UCSD-AML1 (cell line): ENCODE results near the gene EPHX1.
A peak's percentile ranks its signal among the peaks of the same experiment; 100 is the strongest.
"Not testable (repeated sequence)": the region's sequence is repeated elsewhere in the genome, so short reads cannot be mapped to it uniquely, and the experiment has no call there.

Source experiments
- DNase-seq: peaks from one replicate; lab custom pipeline; 2025; ENCODE audit not compliant: unreplicated experiment; lab: John Stamatoyannopoulos, UW

The EPHX1 gene

GRCh38 chr1:225880222-225880588 is 70.3 kb downstream of the EPHX1 start:
- no peak for DNase-seq

DNA sequence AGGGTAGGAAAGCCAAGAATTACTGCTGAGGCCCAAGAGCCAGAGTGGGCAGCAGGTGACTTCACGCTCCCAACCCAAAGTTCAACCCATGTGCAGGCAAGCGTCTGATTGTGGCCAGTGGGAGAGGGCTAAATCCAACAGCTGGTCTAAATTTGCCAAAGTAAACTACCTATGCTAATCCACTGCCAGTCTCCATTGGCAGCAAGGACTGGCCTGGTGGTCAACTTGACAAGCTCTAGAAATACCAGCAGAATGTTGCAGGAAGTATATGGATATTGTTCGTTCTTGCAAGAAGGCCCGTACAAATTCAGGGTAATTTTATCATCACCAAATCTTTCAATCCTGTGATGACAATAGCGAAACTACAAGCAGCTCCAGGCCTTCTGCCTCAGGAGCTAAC is 70.7 kb downstream of the EPHX1 start:
- DNase-seq = no peak

GRCh38 chr1:225881081-225881958 is 71.4 kb downstream of the EPHX1 start:
- peak; percentile 70 for DNase-seq

GRCh38 chr1:225881959-225882693 is 72.2 kb downstream of the EPHX1 start, which contains the start of gene TMEM63A:
Gene TMEM63A (minus strand): TSS chr1:225882380. CDS start chr1:225877580, 4,800 bp downstream.
- DNase-seq = peak; percentile 89

DNA sequence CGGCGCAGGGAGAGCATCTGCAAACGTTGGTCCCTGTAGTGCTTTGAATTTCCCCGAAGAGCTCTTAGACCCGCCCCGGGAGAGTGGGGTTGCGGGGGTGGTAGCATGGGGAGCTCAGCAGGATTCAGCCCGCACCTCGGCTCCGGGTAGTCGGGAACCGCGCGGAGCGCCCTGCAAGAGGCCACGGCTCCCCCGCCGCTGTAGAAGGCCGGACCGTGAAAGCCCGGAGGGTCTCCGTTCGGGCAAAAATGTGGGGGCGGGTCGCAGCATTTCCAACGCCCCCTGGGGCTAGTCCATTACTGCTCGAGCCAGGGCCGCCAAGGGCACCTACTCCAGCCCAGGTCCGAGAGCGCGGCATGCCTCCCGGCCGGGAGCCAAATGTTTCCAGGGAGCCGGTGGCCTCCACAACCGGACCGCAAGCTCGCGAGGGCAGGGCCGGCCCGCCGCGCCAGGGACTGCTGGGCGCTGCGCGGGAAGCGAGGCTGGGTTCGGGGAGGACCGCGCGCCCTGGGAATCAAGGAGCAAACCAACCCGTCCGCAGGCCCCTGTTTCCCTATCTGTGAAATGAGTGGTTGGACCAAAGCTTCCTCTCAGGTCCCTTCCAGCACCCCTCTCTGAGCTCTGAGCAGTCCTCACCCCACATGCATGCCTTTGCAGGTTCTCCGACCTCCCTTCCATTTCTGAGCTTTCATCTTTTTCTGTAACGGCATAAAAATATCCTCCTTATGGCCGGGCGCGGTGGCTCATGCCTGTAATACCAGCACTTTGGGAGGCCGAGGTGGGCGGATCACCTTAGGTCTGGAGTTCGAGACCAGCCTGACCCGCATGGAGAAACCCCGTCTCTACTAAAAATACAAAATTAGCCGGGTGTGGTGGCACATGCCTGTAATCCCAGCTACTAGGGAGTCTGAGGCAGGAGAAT is 73.0 kb downstream of the EPHX1 start:
- DNase-seq = peak; percentile 69

DNA sequence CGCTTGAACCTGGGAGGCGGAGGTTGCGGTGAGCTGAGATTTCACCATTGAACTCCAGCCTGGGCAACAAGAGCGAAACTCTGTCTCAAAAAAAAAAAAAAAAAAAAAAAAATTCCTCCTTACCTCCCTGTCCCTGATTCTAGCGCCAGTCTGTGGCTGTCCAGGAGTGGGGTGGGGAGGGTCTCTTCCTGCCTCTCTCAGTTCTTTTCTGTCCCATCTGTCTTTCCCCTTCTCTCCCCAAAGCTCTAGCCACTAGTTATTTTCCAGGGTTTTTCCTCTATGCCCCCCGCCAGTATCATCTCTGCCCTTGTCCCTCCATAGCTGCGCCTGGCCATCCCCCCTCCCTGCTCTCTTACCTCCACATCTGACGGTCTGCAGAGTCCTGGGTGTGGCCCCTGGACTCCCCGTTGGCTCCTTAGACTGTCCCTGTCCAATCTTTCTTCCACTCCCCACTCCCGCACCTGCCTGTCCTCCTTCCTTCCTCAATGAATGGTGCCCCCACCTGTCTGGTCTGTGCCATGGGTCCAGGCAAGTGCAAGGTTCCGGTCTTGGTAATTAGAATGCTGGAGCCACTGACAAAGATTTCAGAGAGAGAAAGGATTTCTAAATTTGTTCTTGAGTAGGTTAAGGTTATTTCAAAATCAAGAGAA is 73.8 kb downstream of the EPHX1 start:
- DNase-seq = no peak

GRCh38 chr1:225885336-225885735 is 75.4 kb downstream of the EPHX1 start:
- DNase-seq = no peak

GRCh38 chr1:225886159-225887029 is 76.5 kb downstream of the EPHX1 start:
- no peak for DNase-seq

DNA sequence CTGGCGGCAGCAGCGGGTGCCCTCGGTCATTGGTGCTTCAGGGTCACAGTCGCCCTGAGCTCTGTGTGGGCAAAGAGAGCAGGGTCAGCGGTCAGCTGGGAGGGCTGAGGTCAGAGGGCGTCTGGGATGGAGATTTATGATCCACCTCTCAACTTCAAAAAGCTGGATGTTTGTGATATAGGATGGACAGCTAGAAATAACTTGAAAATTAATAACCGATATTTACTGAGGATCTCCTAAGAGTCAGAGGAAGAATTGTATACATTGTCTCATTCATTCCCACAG is 77.0 kb downstream of the EPHX1 start:
- DNase-seq = no peak

GRCh38 chr1:225887554-225888288 is 77.8 kb downstream of the EPHX1 start:
- not testable (repeated sequence) for DNase-seq

- no peak for DNase-seq
Measured at GRCh38 chr1:225888289-225888897, 78.5 kb downstream of the EPHX1 start.

GRCh38 chr1:225888898-225889601 is 79.1 kb downstream of the EPHX1 start, which contains the start of gene LEFTY1:
Gene LEFTY1 (minus strand): TSS chr1:225889146. CDS start chr1:225889066, 80 bp downstream.
- DNase-seq = no peak

GRCh38 chr1:225889743-225890142 is 79.8 kb downstream of the EPHX1 start:
- DNase-seq = no peak

DNA sequence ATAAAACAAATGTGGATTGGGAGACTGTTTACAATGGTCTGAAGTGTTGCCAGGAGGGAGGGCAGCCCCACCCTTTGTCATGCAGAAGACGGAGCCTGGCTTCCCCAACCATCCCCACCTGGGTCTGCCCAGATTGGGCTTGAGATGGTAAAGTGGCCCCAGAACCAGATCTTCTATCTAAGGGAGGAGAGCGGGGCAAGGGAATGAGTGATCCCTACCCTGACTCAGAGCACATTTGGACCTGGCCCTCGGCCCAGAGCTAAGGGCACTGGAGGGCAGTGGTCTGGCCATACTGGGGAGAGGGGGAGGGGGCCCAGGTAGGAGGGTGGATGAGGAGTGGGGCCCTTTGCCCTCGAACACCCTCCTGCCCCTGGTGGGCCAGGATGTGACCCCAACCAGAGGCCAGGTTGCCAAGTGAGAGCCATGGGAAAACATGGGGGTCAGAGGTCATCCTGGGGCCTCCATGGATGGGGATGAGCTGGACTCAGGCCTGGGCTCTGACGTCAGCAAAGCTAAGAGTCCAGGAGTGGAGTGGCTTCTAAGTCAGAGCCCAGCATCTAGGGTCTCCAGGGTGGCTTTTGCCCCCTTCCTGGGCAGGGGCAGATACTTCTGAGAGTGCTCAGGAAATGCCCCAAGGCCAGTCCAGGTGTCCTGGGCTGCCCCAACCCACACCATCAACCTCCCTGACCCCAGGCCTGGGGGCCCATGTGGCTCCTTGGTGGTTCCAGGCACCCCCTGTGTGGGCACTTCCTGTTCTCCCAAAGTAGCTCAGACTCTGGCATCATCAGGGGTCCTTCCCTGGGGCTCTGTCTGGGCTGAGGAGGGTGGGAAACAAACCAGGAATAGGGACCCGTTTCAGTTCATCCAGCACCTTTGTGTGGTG is 80.7 kb downstream of the EPHX1 start:
- DNase-seq = no peak

DNA sequence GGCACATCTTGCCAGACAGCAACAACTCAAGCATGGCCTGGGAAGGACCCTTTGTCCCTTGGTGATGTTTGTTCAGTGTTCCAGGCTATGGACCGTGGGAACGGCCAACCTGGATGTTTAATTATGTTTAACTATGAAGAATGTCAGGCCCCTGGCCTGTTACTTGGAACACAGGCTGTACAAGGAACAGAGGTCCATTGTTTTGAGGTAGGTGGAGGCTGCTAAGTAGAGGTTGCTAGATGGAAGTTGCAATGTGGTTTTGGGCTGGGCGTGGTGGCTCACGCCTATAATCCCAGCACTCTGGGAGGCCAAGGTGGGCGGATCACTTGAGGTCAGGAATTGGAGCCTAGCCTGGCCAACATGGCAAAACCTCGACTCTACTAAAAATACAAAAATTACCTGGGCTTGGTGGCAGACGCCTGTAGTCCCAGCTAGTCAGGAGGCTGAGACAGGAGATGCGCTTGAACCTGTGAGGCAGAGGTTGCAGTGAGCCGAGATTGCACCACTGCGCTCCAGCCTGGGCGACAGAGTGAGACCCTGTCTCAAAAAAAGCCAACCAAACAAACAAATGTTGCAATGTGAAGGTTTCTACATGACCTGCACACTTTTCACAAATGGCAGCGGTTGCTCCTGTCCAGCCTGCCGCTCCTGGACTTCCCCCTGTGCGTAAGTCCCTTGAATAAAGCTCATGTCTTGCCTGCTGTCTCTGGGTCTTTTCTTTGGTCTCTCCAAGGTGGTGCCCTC is 81.5 kb downstream of the EPHX1 start:
- DNase-seq = no peak

GRCh38 chr1:225892307-225892706 is 82.4 kb downstream of the EPHX1 start:
- DNase-seq = no peak
